ENCODE results near the gene ASB3. TPM values are rescaled to one million over a fixed set of nuclear protein-coding genes. Genes with fewer than 3 reads are reported as not detected.
"Not testable (repeated sequence)": the region's sequence is repeated elsewhere in the genome, so short reads cannot be mapped to it uniquely, and the experiment has no call there.

The ASB3 gene
- total RNA-seq, 4 donors from 2014 or later, result 24.2 to 32.2 (median 30.2) TPM

DNA sequence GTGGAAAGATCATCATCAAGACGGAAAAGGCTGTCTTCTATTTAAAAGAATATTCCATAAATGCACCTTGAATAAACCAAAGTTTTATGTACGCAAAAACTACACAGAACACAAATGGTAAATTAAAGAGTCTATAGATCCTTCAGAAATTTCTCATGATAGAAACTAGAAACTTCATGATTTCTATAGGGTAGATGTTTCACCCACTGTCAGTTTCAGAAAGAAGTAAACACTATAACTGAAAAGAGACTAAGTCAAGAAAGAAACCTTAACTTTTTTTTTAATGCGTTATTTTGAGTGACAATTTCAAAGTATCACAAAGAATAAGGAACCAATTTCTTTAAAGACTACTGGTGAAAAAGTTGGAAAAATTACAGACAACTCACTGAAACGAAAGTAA, 61.1 kb downstream of the ASB3 start:
- intact Hi-C loops (cut with DNase I), result no loop called here
- Histone ChIP-seq H3K27me3 (no peaks in the 10 kb centered on the region), H3K27ac (no peak overlapping the region), H3K4me1 (peaks cover 0 to 12% of the 10 kb centered on the region in 2 donors), H3K4me3 (replicated peaks in 1 of 3) (no peak overlapping the region), H3K9me3 (no peaks in the 10 kb centered on the region), H3K36me3 (no peaks in the 10 kb centered on the region)
- TF ChIP-seq POLR2A (IDR thresholded peaks at IDR 0.05) (no peak), CTCF (IDR thresholded peaks at IDR 0.05) (no peak)
- DNase-seq, result no peak
- WGBS, 2 donors, result 96 to 97% methylated on average over 4 of the region's 4 CpGs

DNA sequence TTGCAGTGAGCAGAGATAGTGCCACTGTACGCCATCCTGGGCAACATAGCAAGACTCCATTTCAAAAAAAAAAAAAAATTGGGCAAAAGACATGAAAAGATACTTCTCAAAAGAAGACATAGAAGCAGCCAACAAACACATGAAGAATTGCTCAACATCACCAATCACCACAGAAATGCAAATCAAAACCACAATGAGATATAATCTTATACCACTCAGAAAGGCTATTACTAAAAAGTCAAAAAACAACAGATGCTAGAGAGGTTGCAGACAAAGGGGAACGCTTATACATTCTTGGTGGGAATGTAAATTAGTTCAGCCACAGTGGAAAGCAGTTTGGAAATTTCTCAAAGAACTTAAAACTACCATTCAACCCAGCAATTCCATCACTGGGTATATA, 62.2 kb downstream of the ASB3 start:
- intact Hi-C loops (cut with DNase I), result no loop called here
- Histone ChIP-seq H3K27me3 (no peaks in the 10 kb centered on the region), H3K4me1 (peaks cover 0 to 12% of the 10 kb centered on the region in 2 donors), H3K9me3 (no peaks in the 10 kb centered on the region), H3K27ac (no peak overlapping the region), H3K4me3 (replicated peaks in 1 of 3) (no peak overlapping the region), H3K36me3 (no peaks in the 10 kb centered on the region)
- no peak for DNase-seq
- no peak for TF ChIP-seq CTCF (IDR thresholded peaks at IDR 0.05)
- no peak for TF ChIP-seq POLR2A (IDR thresholded peaks at IDR 0.05)
- 94 to 97% methylated on average over 2 of the region's 2 CpGs for WGBS, 2 donors

GRCh38 chr2:53720944-53721343, 65.8 kb downstream of the ASB3 start:
- 98 to 100% methylated on average over 3 of the region's 3 CpGs for WGBS, 2 donors
- H3K27me3 ChIP-seq; H3K9me3 ChIP-seq; H3K4me3 ChIP-seq (replicated peaks in 1 of 3); H3K27ac ChIP-seq; H3K4me1 ChIP-seq; DNase-seq; intact Hi-C loops (cut with DNase I); H3K36me3 ChIP-seq: not testable (repeated sequence)

DNA sequence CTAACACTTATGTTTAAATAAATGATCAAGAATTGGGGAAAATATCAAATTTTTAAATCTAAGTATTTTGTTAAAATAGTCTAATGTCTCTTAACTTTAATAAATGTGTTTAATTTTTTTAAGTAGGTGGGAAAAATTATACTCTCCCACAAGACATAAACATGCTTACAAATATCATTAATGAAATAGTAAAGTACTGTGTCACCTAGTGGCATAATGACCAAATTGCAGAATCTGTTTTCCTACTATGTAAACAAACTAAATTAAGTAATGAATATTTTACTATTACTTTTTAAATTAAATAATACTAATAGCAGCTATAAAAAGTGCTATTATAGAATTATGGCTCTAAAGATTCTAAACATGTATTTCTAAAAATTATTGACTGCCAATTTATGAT, 71.2 kb downstream of the ASB3 start:
- intact Hi-C loops (cut with DNase I), result no loop called here
- no peak for DNase-seq
- peaks cover 5 to 11% of the 10 kb centered on the region in 2 donors for H3K4me1 ChIP-seq
- no peak overlapping the region for H3K27ac ChIP-seq
- H3K27me3 ChIP-seq, result no peaks in the 10 kb centered on the region
- TF ChIP-seq POLR2A (IDR thresholded peaks at IDR 0.05) (no peak), CTCF (IDR thresholded peaks at IDR 0.05) (peak in 4 of 6 experiments; percentile 12 to 61 (median 54))
- no peak overlapping the region for H3K4me3 ChIP-seq (replicated peaks in 1 of 3)
- no peaks in the 10 kb centered on the region for H3K36me3 ChIP-seq
- H3K9me3 ChIP-seq, result no peaks in the 10 kb centered on the region

DNA sequence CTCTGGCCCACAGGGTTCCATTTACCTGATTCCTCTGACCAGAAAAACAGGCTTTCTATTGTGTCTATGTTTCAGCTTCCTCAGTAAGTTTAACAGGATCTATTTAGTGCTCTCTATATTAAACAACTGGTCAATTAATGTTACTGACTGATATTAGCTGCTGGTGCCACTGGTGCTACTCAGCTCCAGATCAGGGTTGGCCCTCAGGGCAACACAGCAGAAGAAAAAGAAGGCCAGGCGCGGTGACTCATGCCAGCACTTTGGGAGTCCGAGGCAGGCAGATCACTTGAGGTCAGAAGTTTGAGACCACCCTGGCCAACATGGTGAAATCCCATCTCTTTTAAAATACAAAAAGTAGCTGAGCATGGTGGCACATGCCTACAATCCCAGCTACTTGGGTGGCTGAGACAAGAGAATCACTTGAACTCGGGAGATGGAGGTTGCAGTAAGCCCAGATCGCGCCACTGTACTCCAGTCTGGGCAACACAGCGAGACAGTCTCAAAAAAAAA, 75.4 kb downstream of the ASB3 start:
- H3K36me3 ChIP-seq, result peaks cover 0 to 3% of the 10 kb centered on the region in 2 donors
- no peaks in the 10 kb centered on the region for H3K27me3 ChIP-seq
- H3K9me3 ChIP-seq, result no peaks in the 10 kb centered on the region
- 75 to 85% methylated on average over 7 of the region's 7 CpGs for WGBS, 2 donors
- no peak overlapping the region for H3K4me3 ChIP-seq (replicated peaks in 1 of 3)
- peak in 1 of 2 donors; percentile 9 for DNase-seq
- intact Hi-C loops (cut with DNase I), result no loop called here
- TF ChIP-seq CTCF (IDR thresholded peaks at IDR 0.05), result no peak
- TF ChIP-seq POLR2A (IDR thresholded peaks at IDR 0.05), result no peak
- H3K27ac ChIP-seq, result peak overlapping the region; percentile 51 to 69 (median 55)
- H3K4me1 ChIP-seq, result peaks cover 5 to 11% of the 10 kb centered on the region in 2 donors

- intact Hi-C loops (cut with DNase I), result no loop called here
- H3K27ac ChIP-seq, result no peak overlapping the region
- H3K36me3 ChIP-seq, result peaks cover 0 to 3% of the 10 kb centered on the region in 2 donors
- H3K27me3 ChIP-seq, result no peaks in the 10 kb centered on the region
- no peak for DNase-seq
- H3K4me1 ChIP-seq, result peaks cover 11 to 15% of the 10 kb centered on the region in 2 donors
- TF ChIP-seq POLR2A (IDR thresholded peaks at IDR 0.05), result no peak
- TF ChIP-seq CTCF (IDR thresholded peaks at IDR 0.05), result no peak
- no peaks in the 10 kb centered on the region for H3K9me3 ChIP-seq
- no peak overlapping the region for H3K4me3 ChIP-seq (replicated peaks in 1 of 3)
Measured at GRCh38 chr2:53708988-53709387, 77.8 kb downstream of the ASB3 start.

All from thyroid gland (tissue), 4 donors.